ENCODE results near the gene CEP295NL.
A peak's percentile ranks its signal among the peaks of the same experiment; 100 is the strongest.
"Not testable (repeated sequence)": the region's sequence is repeated elsewhere in the genome, so short reads cannot be mapped to it uniquely, and the experiment has no call there.

The CEP295NL gene

DNA sequence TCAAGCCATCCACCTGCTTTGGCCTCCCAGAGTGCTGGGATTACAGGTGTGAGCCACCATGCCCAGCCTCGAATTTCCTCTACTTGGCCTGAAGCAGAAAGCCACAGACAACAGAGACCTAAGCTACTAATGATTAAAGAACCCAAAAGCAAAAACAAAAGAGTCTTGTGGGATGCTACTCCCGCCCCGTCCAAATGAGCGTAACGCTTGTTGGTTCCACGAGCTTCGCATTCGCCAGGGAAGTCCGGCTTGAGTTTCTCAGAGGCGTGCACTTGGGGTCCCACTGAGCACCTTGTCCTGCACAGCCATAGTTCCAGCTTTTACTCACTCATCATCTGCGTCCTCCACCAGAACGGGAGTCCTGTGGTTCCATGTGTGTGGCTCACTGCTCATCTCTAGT lies 16.0 kb downstream of the CEP295NL start:
- DNase-seq (ENCODE audit: low read depth) = no peak

DNA sequence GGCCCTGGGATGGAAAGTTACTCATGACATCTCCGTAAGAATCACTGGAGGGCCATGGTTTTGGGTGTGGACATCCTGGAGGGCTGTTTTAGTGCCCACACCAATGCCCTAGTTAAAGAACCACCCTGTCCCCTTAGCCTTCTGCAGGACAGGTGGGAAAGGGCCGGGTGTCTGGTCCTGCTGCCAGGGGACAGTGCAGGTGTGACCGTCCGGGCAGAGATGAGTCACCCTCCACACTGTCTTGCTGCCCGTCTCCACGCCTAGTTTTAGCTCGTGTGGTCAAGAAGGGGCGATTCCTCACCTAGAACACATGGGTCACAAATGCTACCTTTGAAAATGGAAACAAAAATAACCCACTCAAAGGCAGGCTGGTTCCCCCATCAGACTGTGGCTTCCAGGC lies 17.0 kb downstream of the CEP295NL start:
- DNase-seq (ENCODE audit: low read depth) = no peak

DNA sequence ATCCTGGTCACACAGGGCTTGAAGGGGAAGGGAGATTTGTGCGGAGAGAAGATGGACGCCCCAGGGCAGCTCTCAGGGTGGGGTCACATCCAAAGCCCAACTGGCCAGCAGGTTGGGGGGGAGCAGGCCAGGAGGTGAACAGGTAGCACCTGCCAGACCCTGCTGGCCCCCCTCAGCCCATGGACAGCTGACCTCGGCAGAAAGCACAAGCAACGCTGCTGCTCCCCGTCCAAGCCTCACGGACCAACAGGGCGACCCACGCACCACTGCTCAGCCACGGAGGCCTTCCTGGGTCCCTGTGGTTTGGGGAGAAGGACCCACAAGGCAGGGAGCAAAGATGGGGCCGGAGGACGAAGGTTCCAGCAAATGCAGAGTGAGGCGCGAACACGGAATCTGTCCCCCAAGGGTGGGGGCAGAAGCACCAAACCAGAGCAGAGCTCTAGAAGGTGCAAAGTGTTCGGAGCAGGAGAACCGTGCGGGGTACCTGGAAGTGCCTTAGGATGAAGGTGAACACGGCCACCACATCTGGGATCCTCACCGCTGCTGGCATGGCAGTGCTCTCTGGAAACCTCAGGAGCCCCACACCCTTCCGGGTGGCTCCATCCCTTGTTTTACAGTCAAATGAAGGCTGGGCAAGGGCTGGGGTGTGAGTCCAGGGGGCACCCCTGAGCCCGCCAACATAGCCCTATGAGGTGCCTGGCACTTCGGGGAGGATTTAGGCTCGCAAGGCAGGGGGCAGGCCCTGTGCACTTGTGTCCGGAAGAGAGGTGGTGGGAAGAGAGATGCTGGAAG lies 17.9 kb downstream of the CEP295NL start:
- DNase-seq (ENCODE audit: low read depth) = no peak

DNA sequence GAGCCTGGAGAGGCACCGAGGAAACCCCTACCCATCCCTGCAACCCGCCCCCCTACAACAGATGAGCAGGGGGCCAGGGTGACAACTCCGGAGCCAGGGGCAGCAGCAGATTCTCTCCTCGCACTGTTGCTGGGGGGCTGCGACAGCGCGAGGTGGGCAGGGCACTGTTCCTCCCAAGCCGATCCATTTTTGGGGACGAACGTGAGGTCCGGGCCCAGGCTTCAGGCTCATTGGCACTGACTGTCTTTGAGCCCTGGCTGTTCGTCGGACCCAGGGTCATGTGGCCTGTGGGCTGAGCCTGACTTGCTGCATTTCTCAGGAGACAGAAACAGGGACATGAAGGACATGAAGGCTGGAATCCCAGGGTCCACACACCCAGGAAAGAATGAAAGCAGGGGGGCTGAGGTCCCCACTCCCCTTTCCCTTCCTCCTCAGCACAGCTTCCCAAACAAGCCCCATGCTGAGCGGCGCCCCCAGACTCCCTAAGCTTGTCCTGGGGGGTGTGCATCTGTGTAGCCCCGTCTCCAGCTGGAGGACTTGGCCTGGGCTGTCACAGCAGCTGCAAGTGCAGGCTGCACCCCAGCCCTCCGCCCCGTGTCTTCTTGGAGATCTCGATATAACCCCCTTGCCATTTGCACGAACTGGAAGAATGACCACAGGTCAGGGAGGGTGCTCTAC lies 18.7 kb downstream of the CEP295NL start:
- peak; percentile 60 for DNase-seq (ENCODE audit: low read depth)

DNA sequence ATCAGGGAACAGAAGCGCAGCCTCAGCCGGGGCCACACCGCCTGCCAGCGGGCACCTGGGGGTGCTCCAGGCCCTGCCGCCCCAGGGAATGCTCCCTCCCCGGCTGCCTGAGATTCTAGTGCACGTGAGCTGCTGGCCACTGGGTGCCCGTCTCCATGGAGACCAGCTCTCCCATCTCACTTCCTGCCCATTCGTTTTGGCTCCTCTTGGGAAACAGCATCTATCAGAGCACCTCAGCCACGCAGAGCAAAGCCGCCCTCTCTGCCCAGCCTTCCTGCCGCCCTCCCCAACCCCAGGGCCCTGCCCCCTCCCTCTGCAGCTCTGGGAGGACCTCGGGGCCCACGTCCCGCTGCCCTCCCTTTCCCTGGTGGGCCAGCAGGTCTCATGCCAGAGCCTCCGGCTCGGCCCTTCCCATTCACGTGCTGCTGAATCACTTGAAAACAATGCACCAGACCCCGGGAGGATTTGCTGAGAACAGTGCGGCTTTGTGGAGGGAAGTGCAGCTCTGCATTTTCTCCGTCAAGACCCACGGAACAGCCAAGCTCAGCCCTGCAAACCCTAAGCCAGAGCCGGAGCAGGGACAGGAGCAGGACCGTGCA lies 19.4 kb downstream of the CEP295NL start:
- DNase-seq (ENCODE audit: low read depth) = peak; percentile 99

DNA sequence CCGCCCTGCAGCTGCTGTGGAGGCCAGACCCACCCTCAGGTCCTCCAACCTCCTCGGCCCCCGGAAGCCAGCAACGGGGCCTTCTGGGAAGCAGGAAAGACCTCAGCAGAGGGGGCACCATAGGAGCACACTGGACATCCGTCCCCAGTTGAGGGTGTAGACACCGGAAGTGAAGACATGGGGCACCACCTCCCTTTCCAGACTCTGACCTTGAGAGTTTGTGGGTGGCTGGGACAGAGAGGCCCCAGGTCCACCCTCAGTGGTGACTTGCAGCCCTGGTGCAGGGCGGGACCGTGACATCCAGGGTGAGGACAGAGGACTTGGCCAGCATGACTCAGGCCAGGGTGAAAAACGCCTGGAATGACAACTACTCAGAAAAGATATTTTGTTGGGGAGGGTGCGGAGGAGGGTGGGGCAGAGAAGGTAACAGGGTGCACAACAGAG lies 19.9 kb downstream of the CEP295NL start:
- peak; percentile 92 for DNase-seq (ENCODE audit: low read depth)

DNA sequence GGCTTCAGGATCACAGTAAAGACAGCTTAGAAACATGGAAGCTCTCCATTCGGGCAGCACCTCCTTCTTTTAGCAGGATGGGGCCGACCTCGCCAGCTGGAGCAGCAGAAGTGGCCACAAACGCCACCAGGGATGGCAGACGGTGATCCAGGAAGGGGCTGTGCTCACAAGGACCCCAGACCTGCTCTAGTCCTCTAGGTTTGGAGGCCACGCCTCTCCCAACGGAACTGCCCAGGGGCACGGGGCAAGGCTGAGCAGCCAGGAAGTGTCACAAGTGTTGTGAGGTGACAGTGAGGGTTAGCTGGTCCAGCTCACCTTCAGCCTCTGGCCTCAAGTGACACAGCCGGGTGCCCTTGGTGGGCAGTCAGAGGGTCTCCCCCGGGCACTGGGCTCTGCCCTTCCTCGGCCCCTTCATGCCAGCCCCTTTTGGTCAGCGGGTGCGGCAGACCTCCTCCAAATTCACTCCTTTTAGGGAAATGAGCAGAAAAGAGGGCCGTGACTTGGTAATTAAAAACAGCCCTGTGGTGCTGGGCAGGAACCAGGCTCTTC lies 20.4 kb downstream of the CEP295NL start:
- DNase-seq (ENCODE audit: low read depth) = peak; percentile 42

DNA sequence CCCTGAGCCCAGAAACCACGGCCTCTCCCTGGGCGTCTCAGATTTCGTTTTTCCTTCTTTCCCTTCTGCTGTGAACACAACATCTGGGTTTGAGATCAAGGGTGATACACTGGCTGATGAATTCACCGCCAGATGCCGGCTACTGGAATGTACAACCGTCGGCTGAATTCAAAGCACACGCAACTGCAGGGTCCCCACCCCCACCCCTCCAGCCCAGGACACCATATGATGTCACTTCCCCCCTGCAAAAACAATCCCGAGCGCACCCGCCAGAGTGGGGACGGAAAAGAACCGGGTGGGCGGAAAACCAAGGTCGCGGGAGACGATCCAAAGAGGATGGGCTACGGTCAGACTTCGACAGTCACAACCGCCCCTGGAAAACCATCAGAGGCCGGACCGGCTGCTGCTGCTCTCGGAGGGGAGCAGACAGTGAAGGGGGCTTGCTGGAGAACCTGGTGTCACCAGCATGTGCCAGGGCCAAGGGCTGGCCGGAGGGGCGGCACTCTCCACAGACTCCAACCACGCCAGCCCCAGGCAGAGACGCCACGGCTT lies 23.3 kb downstream of the CEP295NL start:
- peak; percentile 97 for DNase-seq (ENCODE audit: low read depth)

DNA sequence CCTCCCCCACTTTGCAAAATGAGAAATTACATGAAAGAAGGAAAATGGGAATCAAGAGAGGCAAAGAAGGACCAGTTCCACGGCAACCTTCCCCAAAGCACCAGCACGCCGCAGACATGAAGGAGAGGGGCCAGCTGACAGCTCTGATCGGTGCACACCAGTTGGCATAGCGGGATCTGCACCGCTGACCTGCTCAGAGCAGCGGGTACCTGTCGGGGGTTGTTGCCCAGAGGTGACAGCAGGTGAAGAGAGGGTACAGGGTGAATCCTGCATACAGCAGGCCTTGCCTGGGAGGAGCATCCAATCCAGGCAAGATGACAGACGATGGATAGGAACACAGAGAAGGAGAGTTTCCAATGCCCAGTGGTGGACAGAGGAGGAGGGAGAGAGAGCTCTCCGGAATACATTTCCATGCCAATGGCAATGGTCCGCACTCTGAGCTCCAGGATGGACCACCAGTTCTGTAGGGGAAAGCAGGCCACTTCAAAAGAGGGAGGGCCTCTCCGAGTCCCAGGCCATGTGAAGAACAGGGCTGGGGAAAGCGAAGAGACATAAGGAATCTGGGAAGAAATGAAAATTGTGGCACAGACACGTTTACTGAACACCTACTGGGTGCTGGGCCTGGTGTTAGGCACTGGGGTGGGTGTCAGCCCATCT lies 24.0 kb downstream of the CEP295NL start:
- no peak for DNase-seq (ENCODE audit: low read depth)

DNA sequence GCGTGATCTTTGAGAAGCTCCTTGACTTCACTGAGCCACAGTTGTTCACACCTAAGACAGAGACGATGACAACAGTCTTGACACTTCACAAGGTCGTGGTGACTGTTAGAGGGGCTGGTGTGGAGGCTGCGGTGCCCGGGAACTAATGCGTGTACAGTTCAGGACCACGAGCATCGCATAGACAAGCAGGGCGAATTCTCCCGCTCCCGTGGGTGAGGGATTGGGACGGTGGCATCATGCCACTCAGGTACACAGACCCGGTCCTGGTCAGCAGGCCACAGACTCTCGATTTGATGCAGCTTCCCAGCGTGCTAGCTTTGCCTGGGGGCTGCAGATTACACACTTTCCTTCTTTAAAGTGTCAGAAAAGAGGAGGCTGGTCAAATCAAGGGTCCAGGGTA lies 24.7 kb downstream of the CEP295NL start:
- no peak for DNase-seq (ENCODE audit: low read depth)

DNA sequence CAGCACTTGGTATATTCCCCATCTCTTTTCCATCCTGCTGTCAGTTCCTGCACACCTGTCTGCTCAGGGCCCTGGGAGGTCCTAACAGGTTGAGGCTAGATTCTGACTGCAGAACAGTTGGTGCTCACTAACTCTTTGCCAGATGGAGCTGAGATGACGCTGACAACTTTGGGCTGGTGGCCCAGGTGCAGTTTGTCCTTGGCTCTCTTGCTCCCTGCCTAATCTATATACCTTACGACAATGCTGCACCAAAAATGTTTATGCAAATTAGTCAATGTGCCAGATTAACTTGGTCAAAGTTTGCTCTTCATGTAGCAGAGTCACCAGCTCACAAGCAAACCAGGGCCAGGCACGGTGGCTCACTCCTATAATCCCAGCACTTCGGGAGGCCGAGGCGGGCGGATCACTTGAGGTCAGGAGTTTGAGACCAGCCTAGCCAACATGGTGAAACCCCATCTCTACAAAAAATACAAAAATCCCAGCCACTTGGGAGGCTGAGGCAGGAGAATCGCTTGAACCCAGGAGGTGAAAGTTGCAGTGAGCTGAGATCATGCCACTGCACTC lies 26.0 kb downstream of the CEP295NL start:
- not testable (repeated sequence) for DNase-seq (ENCODE audit: low read depth)

DNA sequence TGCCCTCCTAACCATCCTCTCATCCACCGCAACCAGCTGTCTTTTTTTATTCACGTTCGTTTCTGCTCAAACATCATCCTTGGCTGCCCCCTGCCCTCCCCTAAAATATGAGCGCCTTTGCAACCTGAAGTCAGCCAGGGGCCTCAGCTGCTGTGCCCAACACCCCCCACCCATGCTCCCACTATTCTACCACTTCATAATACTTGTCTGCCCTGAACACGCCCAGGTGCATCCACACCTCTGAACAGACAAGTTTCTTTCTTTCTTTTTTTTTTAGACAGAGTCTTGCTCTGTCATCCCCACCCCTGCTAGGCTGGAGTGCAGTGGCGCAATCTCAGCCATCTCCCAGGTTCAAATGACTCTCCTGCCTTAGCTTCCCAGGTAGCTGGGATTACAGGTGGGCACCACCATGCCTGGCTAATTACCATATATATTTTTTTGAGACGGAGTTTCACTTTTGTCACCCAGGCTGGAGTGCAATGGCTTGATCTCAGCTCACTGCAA lies 26.9 kb downstream of the CEP295NL start:
- no peak for DNase-seq (ENCODE audit: low read depth)

DNA sequence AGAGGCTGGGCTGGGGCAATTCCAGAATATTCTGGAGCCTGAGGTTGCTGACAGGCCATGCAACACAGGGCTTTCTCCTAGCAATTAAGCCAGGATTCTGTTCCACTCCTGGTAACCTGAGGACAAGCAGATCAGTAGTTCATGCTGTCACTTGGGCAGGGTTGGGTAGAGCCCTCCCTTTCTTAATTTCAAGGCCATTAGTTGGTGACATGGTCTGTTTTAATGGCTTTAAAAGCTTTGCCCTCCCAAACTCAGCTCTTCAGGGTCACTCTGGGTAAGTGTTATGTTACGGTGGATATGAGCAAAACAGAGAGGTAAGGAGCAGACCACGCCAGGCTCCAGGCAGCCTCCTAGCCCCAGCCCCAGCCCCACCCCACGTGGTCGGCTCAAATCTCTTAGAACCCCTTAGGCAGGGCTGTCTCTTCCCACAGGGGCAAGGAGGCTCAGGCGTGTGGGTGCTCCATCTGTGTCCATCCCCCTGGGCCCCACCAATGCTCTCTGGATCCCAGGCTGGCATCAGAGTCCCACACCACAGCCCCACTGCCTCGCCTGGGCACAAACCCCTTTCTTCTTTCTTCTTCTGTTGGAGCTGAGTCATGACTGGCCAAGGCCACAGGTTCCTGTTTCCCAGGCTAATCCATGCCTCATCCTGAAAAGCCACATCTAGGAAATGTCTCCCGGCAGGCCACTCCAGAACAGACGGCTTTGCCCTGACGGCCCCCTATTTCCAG lies 27.5 kb downstream of the CEP295NL start:
- peak; percentile 80 for DNase-seq (ENCODE audit: low read depth)

DNA sequence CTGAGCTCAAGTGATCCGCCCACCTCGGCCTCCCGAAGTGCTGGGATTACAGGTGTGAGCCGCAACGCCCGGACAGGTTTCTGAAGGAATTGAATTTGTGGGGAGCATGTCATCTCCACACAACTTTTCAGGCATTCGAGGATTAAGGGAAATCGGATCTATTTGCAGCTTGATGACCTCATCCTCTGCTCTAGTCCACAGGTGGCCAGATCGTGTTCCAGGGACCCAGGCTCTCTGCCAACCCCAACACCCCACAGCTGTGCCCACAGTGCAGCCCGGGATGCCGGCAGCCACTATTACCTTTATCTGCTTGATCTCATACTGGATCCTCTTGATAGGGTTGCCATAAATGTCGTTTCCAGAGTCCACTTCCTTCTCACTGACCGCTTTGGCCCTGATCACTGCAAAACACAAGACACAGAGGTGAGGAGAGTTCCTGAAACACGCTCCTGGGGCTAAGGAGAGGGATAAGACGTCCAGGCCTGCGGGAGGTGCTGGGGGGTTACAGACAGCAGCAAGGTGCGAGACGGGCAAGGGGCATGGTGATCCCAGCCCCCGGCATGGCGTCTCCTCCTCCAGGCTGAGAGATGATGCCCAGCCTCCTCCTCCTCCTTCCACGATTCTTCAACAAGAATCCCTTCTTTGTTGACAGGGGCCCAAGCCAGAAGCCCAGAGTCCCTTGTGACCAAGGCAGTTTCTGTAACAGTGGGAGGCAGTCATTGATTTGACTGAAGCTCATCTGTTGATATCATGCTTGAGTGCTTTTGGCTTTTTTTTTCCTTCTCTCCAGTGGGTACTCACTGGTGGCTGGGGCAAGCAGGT lies 29.3 kb downstream of the CEP295NL start:
- no peak for DNase-seq (ENCODE audit: low read depth)

DNA sequence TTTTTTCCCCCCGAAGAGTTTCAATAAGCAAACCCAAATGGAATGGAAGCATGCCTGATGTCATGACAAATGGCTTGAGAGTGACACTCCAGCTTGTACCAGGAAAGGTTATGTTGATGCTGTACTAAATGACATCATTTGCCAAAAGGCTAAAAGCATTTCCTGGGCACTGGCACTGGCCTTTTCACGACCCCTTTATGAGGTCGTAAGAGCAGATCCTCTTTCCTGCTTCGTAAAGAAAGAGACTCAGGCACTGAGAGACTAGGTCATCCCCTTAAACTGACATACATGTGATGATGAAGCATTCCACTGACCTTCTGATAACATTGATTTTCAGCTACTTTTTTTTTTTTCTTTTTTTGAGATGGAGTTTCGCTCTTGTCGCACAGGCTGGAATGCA lies 30.5 kb downstream of the CEP295NL start:
- DNase-seq (ENCODE audit: low read depth) = no peak

DNA sequence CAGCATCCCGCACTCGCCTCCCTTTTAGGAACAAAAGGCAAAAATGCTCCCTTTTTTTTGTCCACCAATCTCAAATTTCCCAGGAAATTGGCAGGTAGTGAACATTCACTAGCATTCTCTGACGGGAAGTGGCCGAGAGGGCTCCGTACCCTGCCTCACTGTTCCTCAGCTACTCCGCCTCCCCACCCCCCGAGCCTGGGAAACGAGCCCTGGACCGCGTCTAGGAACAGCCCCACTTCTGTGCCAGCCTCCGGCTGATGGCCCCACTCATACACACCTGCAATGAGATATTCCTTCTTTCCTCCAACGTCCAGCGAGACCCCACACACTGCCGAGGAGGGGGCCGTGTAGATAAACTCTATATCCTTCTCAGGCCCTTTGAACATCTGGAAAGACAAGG lies 32.4 kb downstream of the CEP295NL start:
- no peak for DNase-seq (ENCODE audit: low read depth)

DNA sequence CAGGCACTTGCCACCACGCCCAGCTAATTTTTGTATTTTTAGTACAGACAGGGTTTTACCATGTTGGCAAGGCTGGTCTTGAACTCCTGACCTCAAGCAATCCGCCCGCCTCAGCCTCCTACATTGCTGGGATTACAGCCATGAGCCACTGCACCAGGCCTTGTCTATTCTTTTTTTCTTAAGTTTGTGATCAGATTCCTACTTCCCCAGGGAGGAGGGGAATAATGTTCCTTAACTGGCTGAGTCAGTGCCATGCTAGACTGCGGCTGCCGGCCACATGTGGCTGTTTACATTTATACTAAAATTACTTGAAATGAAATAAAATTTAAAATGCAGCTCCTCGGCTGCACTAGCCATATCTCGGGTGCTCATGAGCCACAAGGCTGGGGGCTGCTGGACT lies 34.6 kb downstream of the CEP295NL start:
- DNase-seq (ENCODE audit: low read depth) = peak; percentile 84

DNA sequence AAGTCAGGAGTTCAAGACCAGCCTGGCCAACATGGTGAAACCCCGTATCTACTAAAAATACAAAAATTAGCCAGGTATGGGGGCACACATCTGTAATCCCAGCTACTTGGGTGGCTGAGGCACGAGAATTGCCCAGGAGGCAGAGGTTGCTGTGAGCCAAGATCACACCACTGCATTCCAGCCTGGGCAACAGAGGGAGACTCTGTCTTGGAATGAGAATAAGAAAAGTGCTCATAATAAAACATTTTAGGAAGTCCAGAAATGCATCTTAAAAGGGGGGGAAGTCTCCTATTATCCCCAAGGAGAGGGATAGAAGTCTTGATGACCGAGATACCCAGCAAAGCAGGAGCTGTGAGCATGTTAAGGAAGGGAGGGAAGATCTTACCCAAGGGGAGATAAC lies 36.0 kb downstream of the CEP295NL start:
- DNase-seq (ENCODE audit: low read depth) = not testable (repeated sequence)

DNA sequence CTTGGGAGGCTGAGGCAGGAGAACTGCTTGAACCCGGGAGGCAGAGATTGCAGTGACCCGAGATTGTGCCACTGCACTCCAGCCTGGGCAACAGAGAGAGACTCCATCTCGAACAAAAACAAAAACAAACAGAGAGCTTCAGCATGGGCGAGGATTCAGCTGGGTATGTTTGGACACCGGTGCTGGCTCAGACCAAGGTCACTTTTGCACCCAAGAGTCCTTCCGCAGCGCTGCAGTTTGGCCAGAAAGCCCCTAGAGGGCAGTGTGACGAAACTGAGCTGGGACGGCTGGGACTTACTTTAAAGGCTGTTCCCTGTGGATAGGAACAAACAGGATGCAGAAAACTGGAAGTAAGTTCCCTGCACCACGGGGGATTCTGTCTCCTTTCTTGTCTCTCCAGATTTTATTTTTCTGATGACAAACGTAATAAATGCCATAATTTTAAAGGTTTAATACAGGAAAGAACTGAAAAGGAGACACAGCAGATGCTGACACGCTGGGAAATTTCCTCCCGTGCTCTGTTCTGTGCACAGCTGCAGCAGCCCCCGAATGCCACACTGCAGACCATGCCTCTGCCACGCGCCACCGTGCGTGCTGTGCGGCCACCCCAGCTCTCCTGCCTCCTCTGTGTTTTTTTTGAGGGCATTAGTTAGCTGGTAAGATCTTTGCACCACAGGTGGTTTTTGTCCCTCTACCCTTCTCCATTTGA lies 37.2 kb downstream of the CEP295NL start:
- peak; percentile 88 for DNase-seq (ENCODE audit: low read depth)
